DMS53 treated with DMSO at 0.1 percent for 48 hours (cell line): ENCODE data around the gene USPL1.
"Not testable (repeated sequence)": the region's sequence is repeated elsewhere in the genome, so short reads cannot be mapped to it uniquely, and the experiment has no call there.

ENCODE experiments used
- DNase-seq: peaks from one replicate; lab custom pipeline; 2025; ENCODE audit not compliant: unreplicated experiment; lab: John Stamatoyannopoulos, UW

USPL1 gene

GRCh38 chr13:30615866-30616541, 1.7 kb upstream of the USPL1 start:
- DNase-seq, result peak; percentile 16

GRCh38 chr13:30616927-30617314, 799 bp upstream of the USPL1 start:
- peak; percentile 84 for DNase-seq

- DNase-seq, result no peak
Measured at GRCh38 chr13:30618186-30618929, 638 bp downstream of the USPL1 start.

DNA sequence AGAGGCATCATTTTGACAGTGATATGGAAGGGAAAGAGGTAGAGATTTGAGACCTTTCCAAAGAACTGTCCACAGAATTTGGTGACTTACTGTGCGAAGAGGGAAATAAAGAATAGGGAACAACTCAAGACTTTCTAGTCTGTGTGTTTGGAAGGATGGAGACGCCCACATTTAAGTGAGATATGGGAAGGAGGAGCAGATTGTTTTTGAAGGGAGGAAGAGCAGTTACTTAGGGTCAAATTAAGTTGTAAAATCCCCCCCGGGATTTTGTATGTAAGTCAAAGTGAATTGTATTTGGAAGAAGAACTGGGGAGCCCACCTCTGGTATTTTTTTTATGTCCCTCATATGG, 1.2 kb downstream of the USPL1 start:
- no peak for DNase-seq

DNA sequence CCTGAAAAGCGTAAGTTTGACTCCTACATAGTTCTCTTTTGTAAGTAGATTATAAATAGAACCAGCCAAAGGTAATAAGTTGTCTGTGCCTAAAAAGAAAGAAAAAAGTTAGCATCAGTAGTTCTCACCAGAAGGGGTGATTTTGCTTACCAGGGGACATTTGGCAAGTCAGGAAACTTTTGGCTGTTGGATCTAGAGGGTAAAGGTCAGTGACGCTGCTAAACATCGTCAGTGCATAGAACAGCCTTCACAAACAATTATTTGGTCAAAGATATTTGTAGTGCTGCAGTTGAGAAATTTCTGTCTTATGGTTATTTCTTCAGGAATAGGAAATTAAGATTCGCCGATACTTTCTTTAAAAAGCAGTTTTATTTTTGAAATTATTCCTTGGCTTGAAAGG, 2.0 kb downstream of the USPL1 start:
- DNase-seq, result no peak

GRCh38 chr13:30620941-30621340, 3.2 kb downstream of the USPL1 start:
- no peak for DNase-seq

DNA sequence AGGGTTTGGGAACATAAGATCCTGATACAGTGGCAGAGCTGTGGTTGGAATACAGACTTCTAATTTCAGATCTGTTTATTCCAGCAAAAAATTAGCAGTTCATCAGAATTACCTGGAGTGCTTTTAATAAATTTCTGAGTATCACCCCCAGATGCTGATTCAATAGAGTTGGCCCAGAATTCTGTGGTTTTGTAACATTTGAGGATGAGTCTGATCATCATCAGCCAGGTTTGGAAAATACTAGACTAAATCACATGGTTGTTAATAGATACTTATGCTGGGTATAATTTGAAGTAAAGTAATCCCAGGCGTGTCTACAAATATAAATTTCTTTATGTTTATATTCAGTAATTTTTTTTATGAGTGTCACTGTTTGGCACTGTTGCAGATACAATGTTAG, 4.8 kb downstream of the USPL1 start:
- no peak for DNase-seq

GRCh38 chr13:30623392-30623791, 5.7 kb downstream of the USPL1 start:
- DNase-seq, result no peak

GRCh38 chr13:30624630-30625029, 6.9 kb downstream of the USPL1 start:
- DNase-seq, result no peak

DNA sequence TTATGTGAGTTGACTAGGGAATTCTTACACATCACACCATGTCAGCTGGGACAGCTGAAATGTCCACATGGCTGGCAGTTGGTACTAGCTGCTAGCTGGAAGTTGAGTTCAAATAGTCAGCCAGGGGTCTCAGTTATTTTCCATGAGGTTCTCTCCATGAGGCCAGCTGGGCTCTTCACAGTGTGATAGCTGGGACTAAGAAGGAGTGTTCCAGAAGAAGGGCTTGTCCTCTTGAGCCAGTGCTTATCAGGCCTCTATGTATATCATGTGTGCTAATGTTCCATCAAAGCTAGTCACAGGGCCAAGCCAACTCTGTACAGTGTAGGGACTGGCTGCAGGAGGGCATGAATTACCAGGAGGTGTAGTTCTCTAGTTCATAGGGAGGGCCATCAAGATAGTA, 11.8 kb downstream of the USPL1 start:
- no peak for DNase-seq

DNA sequence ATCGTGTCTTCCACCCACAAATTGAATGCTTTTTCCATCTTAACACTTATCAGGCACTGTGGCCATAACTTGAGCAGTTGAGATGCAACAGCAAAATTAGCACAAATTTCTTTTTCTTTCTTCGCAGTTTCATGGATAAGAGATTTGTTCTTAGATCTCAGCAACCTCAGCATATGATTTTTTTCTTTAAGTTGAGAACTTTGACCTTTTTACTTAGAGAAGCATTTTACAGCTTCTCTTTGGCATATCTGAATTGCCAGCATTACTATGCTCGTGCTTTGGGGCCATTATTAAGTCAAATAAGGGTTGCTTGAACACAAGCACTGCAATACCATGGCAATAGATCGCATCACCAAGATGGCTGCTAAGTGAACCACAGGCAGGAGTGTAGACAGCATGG, 16.1 kb downstream of the USPL1 start:
- DNase-seq, result no peak

DNA sequence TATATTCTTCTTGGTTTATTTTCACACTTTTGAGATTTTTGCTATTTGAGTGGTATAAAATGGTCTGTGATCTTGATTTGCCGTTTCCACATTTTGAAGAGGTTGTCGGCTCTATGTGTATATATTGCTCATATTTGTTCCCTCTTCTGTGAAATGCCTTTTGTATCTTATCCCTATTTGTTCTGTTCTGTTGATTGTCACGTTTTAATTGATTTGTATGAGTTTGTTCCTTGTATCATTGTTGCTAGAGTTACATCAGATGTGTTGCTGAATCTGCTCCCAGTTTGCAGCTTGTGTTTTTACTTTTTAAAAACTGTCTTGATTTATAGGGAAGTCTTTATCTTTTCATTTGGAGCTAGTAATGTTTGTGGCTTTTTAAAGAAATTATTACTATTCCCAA, 17.1 kb downstream of the USPL1 start:
- no peak for DNase-seq

- DNase-seq, result no peak
Measured at GRCh38 chr13:30638301-30638700, 20.6 kb downstream of the USPL1 start.

- DNase-seq, result no peak
Measured at GRCh38 chr13:30639671-30640070, 22.0 kb downstream of the USPL1 start.

DNA sequence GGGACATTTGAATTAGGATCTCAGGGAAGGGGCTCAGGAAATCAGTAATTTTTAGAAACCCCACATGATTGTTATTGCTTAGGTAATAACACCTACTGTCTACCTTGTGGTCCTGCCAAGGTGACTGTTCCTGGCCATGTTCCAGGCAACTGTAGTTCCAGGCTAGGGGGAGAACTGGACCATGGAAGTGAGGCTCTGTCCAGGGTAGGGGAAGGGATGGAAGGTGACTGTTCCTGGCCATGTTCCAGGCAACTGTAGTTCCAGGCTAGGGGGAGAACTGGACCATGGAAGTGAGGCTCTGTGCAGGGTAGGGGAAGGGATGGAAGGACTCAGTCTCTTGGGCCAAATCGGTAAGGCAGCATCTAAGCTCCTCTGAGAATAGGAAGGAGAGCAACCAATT, 23.5 kb downstream of the USPL1 start:
- not testable (repeated sequence) for DNase-seq

DNA sequence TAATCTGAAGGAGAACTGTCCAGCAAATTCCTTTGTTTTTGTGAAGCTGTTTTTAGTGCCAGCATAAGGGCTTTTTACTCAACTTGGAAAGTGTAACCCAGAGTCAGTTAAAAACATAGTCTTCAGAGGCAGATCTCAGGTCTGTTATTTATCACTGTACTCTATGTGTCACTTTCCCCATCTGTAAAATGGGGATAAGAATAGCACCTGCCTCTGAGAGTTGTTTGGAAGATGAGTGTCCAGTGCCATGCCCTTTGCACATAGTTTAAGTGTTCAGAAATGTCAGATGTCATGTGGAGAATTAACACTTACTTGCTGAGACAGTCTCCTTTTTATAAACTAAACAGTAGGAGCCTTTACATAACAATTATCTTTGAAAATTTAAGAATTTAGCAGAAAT, 27.9 kb downstream of the USPL1 start:
- no peak for DNase-seq

- no peak for DNase-seq
Measured at GRCh38 chr13:30647420-30647819, 29.7 kb downstream of the USPL1 start.

- DNase-seq, result no peak
Measured at GRCh38 chr13:30647824-30648521, 30.3 kb downstream of the USPL1 start.

GRCh38 chr13:30648522-30649012, 30.8 kb downstream of the USPL1 start:
- no peak for DNase-seq

GRCh38 chr13:30651648-30652047, 33.9 kb downstream of the USPL1 start:
- not testable (repeated sequence) for DNase-seq

- no peak for DNase-seq
Measured at GRCh38 chr13:30652746-30653386, 35.1 kb downstream of the USPL1 start.

DNA sequence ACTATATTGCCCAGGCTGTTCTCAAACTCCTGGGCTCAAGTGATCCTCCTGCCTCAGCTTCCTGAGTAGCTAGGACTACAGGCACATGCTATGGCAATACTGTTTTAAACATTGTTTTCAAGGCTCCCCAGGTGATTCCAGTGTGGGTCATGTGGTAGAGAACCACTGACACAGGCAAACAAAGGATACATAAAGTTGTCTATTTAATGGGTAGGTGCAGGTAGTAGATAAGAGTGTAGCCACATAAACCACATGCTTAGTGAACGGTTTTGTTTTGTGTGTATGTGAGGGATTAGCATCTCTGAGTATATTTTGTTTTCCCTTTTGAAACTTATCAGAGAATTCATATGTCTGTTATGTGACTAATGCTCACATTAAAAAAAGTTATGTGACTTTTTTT, 36.7 kb downstream of the USPL1 start:
- DNase-seq, result no peak
